Choroid plexus epithelial cell (primary cell): ENCODE measurements around the gene CA10.

Experiments
- DNase-seq: peaks from one replicate; pipeline ENCODE4 v3.0.0-alpha.2; 2010; ENCODE audit warnings: low read depth
- H3K4me3 ChIP-seq: 2 replicates; pipeline ENCODE4 v1.5.1; 2011; ENCODE audit warnings: low read depth, mild to moderate bottlenecking, control low read depth, low read length, moderate library complexity
- TF ChIP-seq, protein P1 (sequence below): conservative IDR thresholded peaks from 2 replicates; pipeline ENCODE4 v1.5.1; 2011; ENCODE audit warnings: low read depth, mild to moderate bottlenecking, control low read depth, inconsistent platforms, low read length, moderate library complexity

Gene CA10

GRCh38 chr17:51914577-51914976, 243.9 kb downstream of the CA10 start:
- no peak overlapping the region for H3K4me3 ChIP-seq
- no peak for DNase-seq
- TF ChIP-seq, protein P1, sequence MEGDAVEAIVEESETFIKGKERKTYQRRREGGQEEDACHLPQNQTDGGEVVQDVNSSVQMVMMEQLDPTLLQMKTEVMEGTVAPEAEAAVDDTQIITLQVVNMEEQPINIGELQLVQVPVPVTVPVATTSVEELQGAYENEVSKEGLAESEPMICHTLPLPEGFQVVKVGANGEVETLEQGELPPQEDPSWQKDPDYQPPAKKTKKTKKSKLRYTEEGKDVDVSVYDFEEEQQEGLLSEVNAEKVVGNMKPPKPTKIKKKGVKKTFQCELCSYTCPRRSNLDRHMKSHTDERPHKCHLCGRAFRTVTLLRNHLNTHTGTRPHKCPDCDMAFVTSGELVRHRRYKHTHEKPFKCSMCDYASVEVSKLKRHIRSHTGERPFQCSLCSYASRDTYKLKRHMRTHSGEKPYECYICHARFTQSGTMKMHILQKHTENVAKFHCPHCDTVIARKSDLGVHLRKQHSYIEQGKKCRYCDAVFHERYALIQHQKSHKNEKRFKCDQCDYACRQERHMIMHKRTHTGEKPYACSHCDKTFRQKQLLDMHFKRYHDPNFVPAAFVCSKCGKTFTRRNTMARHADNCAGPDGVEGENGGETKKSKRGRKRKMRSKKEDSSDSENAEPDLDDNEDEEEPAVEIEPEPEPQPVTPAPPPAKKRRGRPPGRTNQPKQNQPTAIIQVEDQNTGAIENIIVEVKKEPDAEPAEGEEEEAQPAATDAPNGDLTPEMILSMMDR: no peak

- TF ChIP-seq, protein P1: no peak
- no peak overlapping the region for H3K4me3 ChIP-seq
- DNase-seq: no peak
Measured at GRCh38 chr17:51913491-51914205, 244.9 kb downstream of the CA10 start.

- TF ChIP-seq, protein P1: no peak
- no peak for DNase-seq
- H3K4me3 ChIP-seq: no peak overlapping the region
Measured at GRCh38 chr17:51912939-51913338, 245.6 kb downstream of the CA10 start.

GRCh38 chr17:51911237-51911636, 247.3 kb downstream of the CA10 start:
- TF ChIP-seq, protein P1: no peak
- no peak overlapping the region for H3K4me3 ChIP-seq
- DNase-seq: no peak

DNA sequence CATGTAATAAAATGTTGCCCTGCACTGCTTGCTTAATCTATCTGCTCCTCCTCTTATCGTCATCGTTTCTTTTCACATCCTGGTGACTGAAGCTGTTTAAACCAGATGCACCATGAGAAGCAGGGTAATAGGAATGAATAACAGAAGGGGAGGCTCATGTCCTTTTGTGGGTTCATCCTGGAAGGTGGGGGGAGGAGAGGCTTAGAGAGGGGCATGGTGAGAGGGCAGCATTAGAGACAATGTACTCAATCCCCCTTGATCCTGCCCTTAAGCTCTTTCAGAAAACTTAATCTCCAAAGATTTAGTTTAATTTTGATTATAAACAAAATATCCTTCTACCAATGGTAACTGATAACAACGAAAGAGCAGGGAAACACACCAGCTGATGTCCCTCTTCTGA, 248.5 kb downstream of the CA10 start:
- no peak overlapping the region for H3K4me3 ChIP-seq
- TF ChIP-seq, protein P1: no peak
- DNase-seq: no peak

- TF ChIP-seq, protein P1: no peak
- no peak overlapping the region for H3K4me3 ChIP-seq
- DNase-seq: no peak
Measured at GRCh38 chr17:51908841-51909537, 249.5 kb downstream of the CA10 start.
